HCT116 (cell line): Measurements from ENCODE around the gene LEO1. TPM values are rescaled to one million over a fixed set of nuclear protein-coding genes. Genes with fewer than 3 reads are reported as not detected.
A peak's percentile ranks its signal among the peaks of the same experiment; 100 is the strongest.

Experiments
- ATAC-seq: fragments of 200-7000 bp; cut with Tn5 transposase; 2 replicates; pipeline ENCODE4 v1.9.1; 2020; ENCODE audit warnings: mild to moderate bottlenecking, moderate library complexity
- BruUV-seq: library from RNA; stranded (reverse); fragments of 400-500 nt; replicated peaks from 2 replicates; lab custom pipeline; 2021; lab: Mats Ljungman, UMichigan
- CTCF ChIA-PET: fragments of 300-600 bp; sonication (Branson Sonifier 250); formaldehyde crosslinking; loops from one replicate; lab custom pipeline; 2021; ENCODE audit warnings: antibody characterized with exemption; lab: Charles Lee
- POLR2A ChIA-PET: fragments of 300-600, 350-600 bp; sonication (Branson Sonifier 250); formaldehyde crosslinking; loops from one replicate; lab custom pipeline; 2021; ENCODE audit warnings: antibody characterized with exemption; lab: Charles Lee
- RAD21 ChIA-PET, 2 experiments: fragments of 300-600 bp; sonication (Branson Sonifier 250); formaldehyde crosslinking; loops; one replicate each; lab custom pipeline; 2023; ENCODE audit warnings: low total read pairs in 2 of 2; ENCODE audit not compliant: uncharacterized antibody in 2 of 2, unreplicated experiment in 2 of 2, low non-redundant PET in 1 of 2; lab: Charles Lee
- DNase-seq: peaks from one replicate; pipeline ENCODE4 v3.0.0-alpha.2; 2010; ENCODE audit warnings: low read depth, low spot score
- H2AFZ ChIP-seq: fragments of 200-600 bp; shearing (Covaris generic), sonication (generic); 2 replicates; pipeline ENCODE4 v1.6.1; 2017; ENCODE audit warnings: low read depth, mixed run types, mixed read lengths, antibody characterized with exemption, low read length; ENCODE audit not compliant: poor library complexity, severe bottlenecking
- H3K27ac ChIP-seq: 2 replicates; pipeline ENCODE4 v1.5.1; 2012; ENCODE audit warnings: low read depth, low read length
- H3K27me3 ChIP-seq: fragments of 200-600 bp; sonication (generic); 2 replicates; pipeline ENCODE4 v1.6.1; 2016; ENCODE audit warnings: mixed run types, low read length, mixed read lengths; ENCODE audit not compliant: insufficient read depth
- H3K36me3 ChIP-seq, 2 experiments: fragments of 200-500 bp in 1 of 2; fragments of 200-600 bp in 1 of 2; sonication (Bioruptor generic) in 1 of 2; sonication (generic) in 1 of 2; 2 replicates each; pipeline versions ENCODE4 v1.5.1 to v1.6.1; 2014 to 2016; ENCODE audit warnings: low read length in 2 of 2, inconsistent platforms in 1 of 2, mixed read lengths in 1 of 2, mixed run types in 1 of 2; ENCODE audit not compliant: insufficient read depth in 2 of 2, control insufficient read depth in 1 of 2
- H3K4me1 ChIP-seq, 2 experiments: fragments of 200-600 bp in 1 of 2; sonication (generic) in 1 of 2; 2 replicates each; pipeline versions ENCODE4 v1.5.1 to v1.6.1; 2012 to 2017; ENCODE audit warnings: low read length in 2 of 2, inconsistent platforms in 1 of 2, mild to moderate bottlenecking in 1 of 2, mixed read lengths in 1 of 2, mixed run types in 1 of 2, moderate library complexity in 1 of 2; ENCODE audit not compliant: insufficient read depth in 2 of 2, control insufficient read depth in 1 of 2
- H3K4me2 ChIP-seq: fragments of 200-600 bp; sonication (generic); 2 replicates; pipeline ENCODE4 v1.6.1; 2017; ENCODE audit warnings: mixed run types, low read length, mixed read lengths
- H3K4me3 ChIP-seq, 2 experiments: fragments of 200-600 bp in 1 of 2; sonication (generic) in 1 of 2; replicated peaks in 1 of 2; 2 replicates each; pipeline ENCODE4 v1.5.1; 2011 to 2016; ENCODE audit warnings: low read length in 2 of 2, control low read depth in 1 of 2, low read depth in 1 of 2, mild to moderate bottlenecking in 1 of 2, mixed read lengths in 1 of 2, mixed run types in 1 of 2
- H3K79me2 ChIP-seq: fragments of 200-600 bp; sonication (generic); 2 replicates; pipeline ENCODE4 v1.6.1; 2017; ENCODE audit warnings: mild to moderate bottlenecking, mixed run types, low read length, moderate library complexity, mixed read lengths; ENCODE audit not compliant: insufficient read depth
- H3K9ac ChIP-seq: fragments of 200-600 bp; sonication (generic); 2 replicates; pipeline ENCODE4 v1.6.1; 2016; ENCODE audit warnings: low read length, mixed read lengths
- H3K9me2 ChIP-seq: fragments of 200-600 bp; sonication (generic), shearing (Covaris generic); 2 replicates; pipeline ENCODE4 v1.6.1; 2017; ENCODE audit warnings: mixed run types, mild to moderate bottlenecking, moderate library complexity; ENCODE audit not compliant: insufficient read depth
- H3K9me3 ChIP-seq, 2 experiments: fragments of 200-500 bp in 1 of 2; fragments of 200-600 bp in 1 of 2; sonication (Bioruptor generic) in 1 of 2; sonication (generic) in 1 of 2; 2 replicates each; pipeline ENCODE4 v1.6.1; 2014 to 2017; ENCODE audit warnings: low read length in 2 of 2, mixed read lengths in 2 of 2, inconsistent platforms in 1 of 2, low read depth in 1 of 2, mild to moderate bottlenecking in 1 of 2, mixed run types in 1 of 2, moderate library complexity in 1 of 2; ENCODE audit not compliant: control insufficient read depth in 1 of 2, insufficient read depth in 1 of 2
- H4K20me1 ChIP-seq: fragments of 200-600 bp; sonication (generic), shearing (Covaris generic); 2 replicates; pipeline ENCODE4 v1.6.1; 2017; ENCODE audit warnings: mixed run types, mild to moderate bottlenecking, moderate library complexity; ENCODE audit not compliant: insufficient read depth
- ATF3 ChIP-seq: IDR thresholded peaks from 2 replicates; pipeline ENCODE4 v1.6.1; 2012
- CEBPB ChIP-seq: IDR thresholded peaks from 2 replicates; pipeline ENCODE4 v1.6.1; 2012; ENCODE audit warnings: low read depth
- CTCF ChIP-seq, 3 experiments: fragments of 200-600 bp in 1 of 3; sonication (generic) in 1 of 3; IDR thresholded peaks in 2 of 3; conservative IDR thresholded peaks in 1 of 3; 2 replicates each; pipeline ENCODE4 v1.5.1; 2012 to 2017; ENCODE audit warnings: low read depth in 2 of 3, low read length in 2 of 3, antibody characterized with exemption in 1 of 3, borderline replicate concordance in 1 of 3, control low read depth in 1 of 3, mild to moderate bottlenecking in 1 of 3, mixed read lengths in 1 of 3, mixed run types in 1 of 3, moderate library complexity in 1 of 3; ENCODE audit not compliant: insufficient read depth in 1 of 3
- EGR1 ChIP-seq: IDR thresholded peaks from 2 replicates; pipeline ENCODE4 v1.6.1; 2012; ENCODE audit warnings: low read depth
- ELF1 ChIP-seq: IDR thresholded peaks from 2 replicates; pipeline ENCODE4 v1.6.1; 2012; ENCODE audit warnings: low read depth, borderline replicate concordance
- EZH2phosphoT487 ChIP-seq: fragments of 200-600 bp; IDR thresholded peaks from 2 replicates; pipeline ENCODE4 v1.6.1; 2018; ENCODE audit warnings: antibody characterized with exemption, borderline replicate concordance
- FOSL1 ChIP-seq: IDR thresholded peaks from 2 replicates; pipeline ENCODE4 v1.6.1; 2012; ENCODE audit warnings: low read depth
- JUND ChIP-seq: IDR thresholded peaks from 2 replicates; pipeline ENCODE4 v1.6.1; 2012
- MAX ChIP-seq: IDR thresholded peaks from 2 replicates; pipeline ENCODE4 v1.6.1; 2012
- POLR2A ChIP-seq: IDR thresholded peaks from 2 replicates; pipeline ENCODE4 v1.7.0; 2011; ENCODE audit warnings: borderline replicate concordance; ENCODE audit not compliant: insufficient read depth, insufficient read length; ENCODE audit errors: extremely low read depth
- POLR2AphosphoS5 ChIP-seq: IDR thresholded peaks from 2 replicates; pipeline ENCODE4 v1.6.1; 2011; ENCODE audit warnings: mild to moderate bottlenecking, low read depth, low read length, moderate library complexity
- RAD21 ChIP-seq: IDR thresholded peaks from 2 replicates; pipeline ENCODE4 v1.6.1; 2012; ENCODE audit warnings: low read depth, mild to moderate bottlenecking
- REST ChIP-seq: IDR thresholded peaks from 2 replicates; pipeline ENCODE4 v1.6.1; 2012; ENCODE audit warnings: low read depth
- SP1 ChIP-seq: IDR thresholded peaks from 2 replicates; pipeline ENCODE4 v1.6.1; 2012; ENCODE audit warnings: low read depth
- SRF ChIP-seq: IDR thresholded peaks from 2 replicates; pipeline ENCODE4 v1.6.1; 2012; ENCODE audit warnings: low read depth
- TCF7L2 ChIP-seq: IDR thresholded peaks from 2 replicates; pipeline ENCODE4 v1.7.0; 2011; ENCODE audit warnings: borderline replicate concordance, inconsistent platforms; ENCODE audit not compliant: insufficient read depth, insufficient read length; ENCODE audit errors: extremely low read depth
- ZBTB33 ChIP-seq: IDR thresholded peaks from 2 replicates; pipeline ENCODE4 v1.6.1; 2011; ENCODE audit warnings: mild to moderate bottlenecking, low read length, moderate library complexity; ENCODE audit not compliant: insufficient replicate concordance; ENCODE audit errors: extremely low read depth
- ZFX ChIP-seq: fragments of 450-650 bp; IDR thresholded peaks from 2 replicates; pipeline ENCODE4 v1.6.1; 2017
- intact Hi-C: fragments of 100-400 bp; cut with micrococcal nuclease; formaldehyde crosslinking; loops from 2 replicates; pipeline ENCODE4 v1.10.0; 2022
- total RNA-seq: library from RNA; stranded (reverse); gene quantifications from one replicate; pipeline ENCODE4 v1.2.1, GENCODE V29; 2021; ENCODE audit not compliant: unreplicated experiment

Gene LEO1
- total RNA-seq, 1 experiment from 2014 or later: 27.8 TPM

- POLR2A ChIA-PET: no interaction called here
- BruUV-seq: no TSS peak
- no peaks in the 10 kb centered on the region for H3K36me3 ChIP-seq
- no peak for TF ChIP-seq REST
- no peak for TF ChIP-seq ZFX
- TF ChIP-seq CEBPB: no peak
- no peak for TF ChIP-seq ATF3
- 0 out of 2 replicates have a peak, but pooled peaks have one; percentile 25 for TF ChIP-seq SP1
- TF ChIP-seq SRF: no peak
- TF ChIP-seq MAX: peak; percentile 57; the same call in 1 of the 2 replicates
- no peak for TF ChIP-seq EGR1
- peak; percentile 56 for TF ChIP-seq FOSL1
- no peak for TF ChIP-seq EZH2phosphoT487
- TF ChIP-seq ELF1: no peak
- peak; percentile 30 for TF ChIP-seq TCF7L2
- no peak for TF ChIP-seq ZBTB33
- 0 out of 2 replicates have a peak, but pooled peaks have one; percentile 2 for TF ChIP-seq RAD21
- no peak for TF ChIP-seq CTCF (IDR thresholded peaks at IDR 0.05 in 2 of 3, conservative IDR thresholded peaks at IDR 0.05 in 1 of 3; ENCODE audit: borderline replicate concordance in 1 of 3, insufficient read depth in 1 of 3, low read depth in 2 of 3, low read length in 2 of 3)
- no peak; the same call in 1 of the 2 replicates for TF ChIP-seq JUND
- TF ChIP-seq POLR2A: no peak
- TF ChIP-seq POLR2AphosphoS5: no peak
Observed at GRCh38 chr15:52010633-52011595, 39.3 kb upstream of the LEO1 start.

More at GRCh38 chr15:52010633-52011595, 39.3 kb upstream of the LEO1 start:
- Histone ChIP-seq H3K27me3 (no peaks in the 10 kb centered on the region), H3K27ac (no peak overlapping the region; the same call in 1 of the 2 replicates), H3K79me2 (no peaks in the 10 kb centered on the region), H3K9ac (peak overlapping the region; percentile 17; the same call in 1 of the 2 replicates), H3K4me3 (peak overlapping the region in 1 of 2 experiments; percentile 1; a peak in 1 of 4 replicates), H4K20me1 (no peaks in the 10 kb centered on the region), H3K9me3 (no peaks in the 10 kb centered on the region), H3K9me2 (no peaks in the 10 kb centered on the region), H3K4me2 (peak overlapping the region; percentile 53), H3K4me1 (peaks cover 13 to 28% of the 10 kb centered on the region in 2 experiments; a peak in 3 of 4 replicates), H2AFZ (peak overlapping the region; percentile 90)
- ChIA-PET CTCF (no interaction called here), RAD21 (no interaction called here)
- DNase-seq (peak; percentile 48), ATAC-seq (peak; percentile 69)
- intact Hi-C loops: no loop called here
